GF-D8 (cell line): ENCODE measurements around the gene SLC24A3.

Experiments
- DNase-seq: peaks from one replicate; lab custom pipeline; 2025; lab: John Stamatoyannopoulos, UW

Gene SLC24A3

GRCh38 chr20:19241440-19241839 lies 29.0 kb downstream of the SLC24A3 start:
- DNase-seq: no peak

GRCh38 chr20:19244291-19244690 lies 31.8 kb downstream of the SLC24A3 start:
- no peak for DNase-seq

- no peak for DNase-seq
These were observed 36.9 kb downstream of the SLC24A3 start for GRCh38 chr20:19249106-19249879.

- DNase-seq: no peak
These were observed 37.9 kb downstream of the SLC24A3 start for GRCh38 chr20:19250346-19250745.

- DNase-seq: no peak
These were observed 39.1 kb downstream of the SLC24A3 start for GRCh38 chr20:19251506-19251905.

GRCh38 chr20:19251958-19252357 lies 39.5 kb downstream of the SLC24A3 start:
- DNase-seq: no peak

- DNase-seq: no peak
These were observed 40.1 kb downstream of the SLC24A3 start for GRCh38 chr20:19252451-19253120.

GRCh38 chr20:19253316-19253715 lies 40.9 kb downstream of the SLC24A3 start:
- DNase-seq: no peak

- DNase-seq: no peak
These were observed 41.7 kb downstream of the SLC24A3 start for GRCh38 chr20:19253916-19254820.

GRCh38 chr20:19254956-19255355 lies 42.5 kb downstream of the SLC24A3 start:
- DNase-seq: no peak

- no peak for DNase-seq
These were observed 43.6 kb downstream of the SLC24A3 start for GRCh38 chr20:19256085-19256484.

- DNase-seq: no peak
These were observed 44.6 kb downstream of the SLC24A3 start for GRCh38 chr20:19256906-19257595.

- DNase-seq: no peak
These were observed 45.4 kb downstream of the SLC24A3 start for GRCh38 chr20:19257865-19258264.

- no peak for DNase-seq
These were observed 46.7 kb downstream of the SLC24A3 start for GRCh38 chr20:19259141-19259591.

GRCh38 chr20:19260412-19261090 lies 48.1 kb downstream of the SLC24A3 start:
- no peak for DNase-seq

- DNase-seq: no peak
These were observed 51.7 kb downstream of the SLC24A3 start for GRCh38 chr20:19264191-19264590.

GRCh38 chr20:19265646-19266374 lies 53.4 kb downstream of the SLC24A3 start:
- DNase-seq: no peak

- DNase-seq: no peak
These were observed 56.0 kb downstream of the SLC24A3 start for GRCh38 chr20:19268426-19268825.

GRCh38 chr20:19269737-19270340 lies 57.4 kb downstream of the SLC24A3 start:
- DNase-seq: no peak
